HG02678 (cell line): ENCODE results near the gene FBXO36.
"Not testable (repeated sequence)": the region's sequence is repeated elsewhere in the genome, so short reads cannot be mapped to it uniquely, and the experiment has no call there.

Experiments
- ATAC-seq: cut with Tn5 transposase; IDR thresholded peaks from one replicate; pipeline ENCODE4 v1.9.1; 2021; ENCODE audit warnings: mild to moderate bottlenecking, moderate library complexity; ENCODE audit not compliant: unreplicated experiment

Gene FBXO36

GRCh38 chr2:229956491-229956890, 34.2 kb downstream of the FBXO36 start:
- no peak for ATAC-seq

- not testable (repeated sequence) for ATAC-seq
Observed at GRCh38 chr2:229963596-229963995, 41.3 kb downstream of the FBXO36 start.

GRCh38 chr2:229969921-229970320, 47.6 kb downstream of the FBXO36 start:
- no peak for ATAC-seq

GRCh38 chr2:229970406-229970805, 48.1 kb downstream of the FBXO36 start:
- no peak for ATAC-seq

- no peak for ATAC-seq
Observed at GRCh38 chr2:229971298-229971790, 49.0 kb downstream of the FBXO36 start.

- no peak for ATAC-seq
Observed at GRCh38 chr2:229974266-229974665, 52.0 kb downstream of the FBXO36 start.

- peak; percentile 67 for ATAC-seq
Observed at GRCh38 chr2:229980431-229981184, 58.3 kb downstream of the FBXO36 start.

- ATAC-seq, result no peak
Observed at GRCh38 chr2:229993236-229993635, 70.9 kb downstream of the FBXO36 start.

GRCh38 chr2:229996320-229996719, 74.0 kb downstream of the FBXO36 start:
- ATAC-seq, result no peak

GRCh38 chr2:229997565-229997964, 75.3 kb downstream of the FBXO36 start:
- ATAC-seq, result no peak

GRCh38 chr2:230000118-230000841, 78.0 kb downstream of the FBXO36 start:
- ATAC-seq, result peak; percentile 89

GRCh38 chr2:230007931-230008707, 85.8 kb downstream of the FBXO36 start:
- ATAC-seq, result no peak

- no peak for ATAC-seq
Observed at GRCh38 chr2:230008708-230009066, 86.4 kb downstream of the FBXO36 start.

GRCh38 chr2:230010501-230010900, 88.2 kb downstream of the FBXO36 start:
- ATAC-seq, result no peak

GRCh38 chr2:230011617-230012016, 89.3 kb downstream of the FBXO36 start:
- no peak for ATAC-seq

GRCh38 chr2:230012267-230012884, 90.1 kb downstream of the FBXO36 start:
- ATAC-seq, result no peak

GRCh38 chr2:230016844-230017243, 94.5 kb downstream of the FBXO36 start:
- no peak for ATAC-seq

- no peak for ATAC-seq
Observed at GRCh38 chr2:230018153-230018552, 95.8 kb downstream of the FBXO36 start.

- no peak for ATAC-seq
Observed at GRCh38 chr2:230019742-230020141, 97.4 kb downstream of the FBXO36 start.

- ATAC-seq, result no peak
Observed at GRCh38 chr2:230023313-230023712, 101.0 kb downstream of the FBXO36 start.

GRCh38 chr2:230042195-230042594, 119.9 kb downstream of the FBXO36 start:
- no peak for ATAC-seq
